GM06990 (cell line): Measurements from ENCODE around the gene TSHZ3.

Experiments
- DNase-seq: peaks from one replicate; pipeline ENCODE4 v3.0.0-alpha.2; 2011; ENCODE audit not compliant: insufficient read length; ENCODE audit errors: extremely low read depth
- H3K27me3 ChIP-seq: replicated peaks from 2 replicates; pipeline ENCODE4 v1.6.0; 2011; ENCODE audit warnings: low read length; ENCODE audit not compliant: control insufficient read depth, insufficient read depth
- H3K36me3 ChIP-seq: 2 replicates; pipeline ENCODE4 v1.5.1; 2011; ENCODE audit warnings: low read length; ENCODE audit not compliant: control insufficient read depth, insufficient read depth
- H3K4me3 ChIP-seq: replicated peaks from 2 replicates; pipeline ENCODE4 v1.5.1; 2011; ENCODE audit warnings: low read depth, mild to moderate bottlenecking, control low read depth, low read length
- CTCF ChIP-seq: IDR thresholded peaks from 2 replicates; pipeline ENCODE4 v1.5.1; 2011; ENCODE audit warnings: low read length, control low read depth, mild to moderate bottlenecking, inconsistent platforms; ENCODE audit not compliant: insufficient read depth, poor library complexity, severe bottlenecking

Gene TSHZ3

GRCh38 chr19:31338069-31338776 is 11.0 kb downstream of the TSHZ3 start:
- Histone ChIP-seq H3K36me3 (no peaks in the 10 kb centered on the region), H3K27me3 (no peaks in the 10 kb centered on the region), H3K4me3 (no peak overlapping the region)
- no peak for TF ChIP-seq CTCF
- DNase-seq: no peak

DNA sequence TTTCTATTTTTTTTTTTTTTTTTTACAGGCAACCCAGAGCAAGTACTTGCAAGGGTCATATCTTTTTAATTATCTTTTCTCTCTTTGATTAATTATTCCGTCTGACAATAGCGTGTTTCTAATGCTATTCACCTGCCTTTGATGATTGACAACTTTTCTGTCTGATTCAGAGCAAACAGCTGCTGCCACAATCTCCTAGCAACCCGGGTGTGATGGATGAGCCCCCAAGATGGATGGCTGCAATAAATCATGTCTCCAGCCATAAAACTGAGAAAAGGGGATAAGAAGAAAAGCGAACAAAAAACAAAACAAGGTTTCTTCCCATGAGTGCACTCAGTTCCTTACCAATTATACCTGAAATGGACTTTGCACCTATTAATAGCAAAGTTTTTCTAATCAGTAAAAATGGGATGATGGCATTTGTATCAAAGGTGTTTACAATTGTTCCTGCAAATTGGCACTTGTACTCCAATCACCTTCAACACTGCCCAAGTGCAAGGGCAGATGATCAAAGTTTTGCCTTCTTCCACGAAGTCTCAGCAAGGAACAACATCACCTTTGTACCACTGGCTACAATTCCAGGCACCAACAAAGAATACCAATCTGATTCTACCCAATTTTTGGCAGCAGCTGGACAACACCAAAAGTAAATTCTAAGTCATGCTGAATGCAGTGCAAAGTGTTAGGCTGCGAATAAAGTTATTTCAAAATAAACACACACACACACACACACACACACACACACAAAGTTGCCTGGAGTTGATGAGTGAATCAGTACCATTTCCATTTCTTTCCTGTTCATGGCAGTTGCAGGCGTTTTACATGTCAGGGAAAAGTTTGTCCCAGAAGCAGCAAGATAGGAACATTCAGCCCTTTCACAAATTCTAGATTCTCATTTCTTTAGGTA is 12.0 kb downstream of the TSHZ3 start:
- TF ChIP-seq CTCF: no peak
- Histone ChIP-seq H3K4me3 (no peak overlapping the region), H3K36me3 (no peaks in the 10 kb centered on the region), H3K27me3 (no peaks in the 10 kb centered on the region)
- no peak for DNase-seq

DNA sequence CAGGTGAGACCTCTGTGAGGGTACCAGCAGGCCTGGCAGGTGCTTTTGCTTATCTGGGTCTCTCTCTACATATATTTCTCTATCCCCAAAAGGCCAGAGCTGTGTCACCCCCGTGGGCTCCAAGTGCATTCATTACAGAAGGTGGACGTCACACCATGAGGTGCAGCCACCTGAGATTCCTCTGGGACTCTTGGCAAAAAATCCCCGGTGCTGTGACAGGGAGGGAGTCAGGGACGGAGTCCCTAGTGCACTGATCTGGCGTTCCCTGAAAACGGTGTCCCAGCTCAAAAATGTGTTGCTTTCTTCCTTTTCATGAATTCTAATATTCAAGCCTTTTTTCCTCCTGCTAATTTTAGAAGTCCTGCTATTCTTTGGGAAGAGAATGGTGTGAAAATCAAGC is 13.5 kb downstream of the TSHZ3 start:
- no peak for DNase-seq
- Histone ChIP-seq H3K4me3 (no peak overlapping the region), H3K27me3 (no peaks in the 10 kb centered on the region), H3K36me3 (no peaks in the 10 kb centered on the region)
- TF ChIP-seq CTCF: no peak

- TF ChIP-seq CTCF: no peak
- no peaks in the 10 kb centered on the region for H3K36me3 ChIP-seq
- no peak overlapping the region for H3K4me3 ChIP-seq
- no peak for DNase-seq
- H3K27me3 ChIP-seq: no peaks in the 10 kb centered on the region
Observed at GRCh38 chr19:31334849-31335624, 14.2 kb downstream of the TSHZ3 start.

- TF ChIP-seq CTCF: no peak
- Histone ChIP-seq H3K4me3 (no peak overlapping the region), H3K27me3 (no peaks in the 10 kb centered on the region), H3K36me3 (no peaks in the 10 kb centered on the region)
- DNase-seq: no peak
Observed at GRCh38 chr19:31334101-31334848, 15.0 kb downstream of the TSHZ3 start.
